WTC11 (cell line): ENCODE results near the gene ORAI2. TPM values are rescaled to one million over a fixed set of nuclear protein-coding genes. Genes with fewer than 3 reads are reported as not detected.

ENCODE experiments used
- ATAC-seq: fragments of 200-7000 bp; cut with Tn5 transposase; 2 replicates; pipeline ENCODE4 v1.10.0; 2021; ENCODE audit warnings: mild to moderate bottlenecking, moderate library complexity
- CTCF ChIA-PET: fragments of 300-600 bp; sonication (Branson Sonifier 250); formaldehyde crosslinking; loops from one replicate; lab custom pipeline; 2021; ENCODE audit warnings: antibody characterized with exemption; lab: Charles Lee
- POLR2A ChIA-PET: fragments of 350-600 bp; sonication (Branson Sonifier 250); formaldehyde crosslinking; loops from one replicate; lab custom pipeline; 2021; ENCODE audit warnings: antibody characterized with exemption; lab: Charles Lee
- DNase-seq: peaks from one replicate; pipeline ENCODE4 v3.0.0; 2021; ENCODE audit warnings: low spot score
- H3K27ac Mint-ChIP-seq: 2 replicates; pipeline ENCODE4 v1.8.0; 2021; ENCODE audit warnings: mixed read lengths
- H3K27me3 Mint-ChIP-seq: 2 replicates; pipeline ENCODE4 v1.8.0; 2021; ENCODE audit warnings: low read depth, mild to moderate bottlenecking, moderate library complexity, mixed read lengths
- H3K36me3 Mint-ChIP-seq: 2 replicates; pipeline ENCODE4 v1.8.0; 2021; ENCODE audit warnings: mixed read lengths
- H3K4me1 Mint-ChIP-seq: 2 replicates; pipeline ENCODE4 v1.8.0; 2022; ENCODE audit warnings: mixed read lengths
- H3K4me3 Mint-ChIP-seq: 2 replicates; pipeline ENCODE4 v1.8.0; 2021; ENCODE audit warnings: mild to moderate bottlenecking, moderate library complexity, mixed read lengths
- H3K9me3 Mint-ChIP-seq: 2 replicates; pipeline ENCODE4 v1.8.0; 2021; ENCODE audit warnings: mixed read lengths
- AFF4 ChIP-seq: sonication (generic); formaldehyde crosslinking; IDR thresholded peaks from 2 replicates; pipeline ENCODE4 v1.8.1; 2023; ENCODE audit warnings: mild to moderate bottlenecking, missing genetic modification reagents, borderline replicate concordance
- AR ChIP-seq: fragments of 250-450 bp; sonication (Bioruptor Pico); IDR thresholded peaks from 2 replicates; pipeline ENCODE4 v1.9.0; 2021; ENCODE audit warnings: mild to moderate bottlenecking
- ARID4B ChIP-seq: sonication (generic); formaldehyde crosslinking; IDR thresholded peaks from 2 replicates; pipeline ENCODE4 v1.8.0; 2023; ENCODE audit warnings: missing genetic modification reagents, mild to moderate bottlenecking, borderline replicate concordance
- CREM ChIP-seq: sonication (generic); formaldehyde crosslinking; IDR thresholded peaks from 2 replicates; pipeline ENCODE4 v1.8.1; 2022; ENCODE audit warnings: mild to moderate bottlenecking, missing genetic modification reagents, moderate library complexity
- ERG ChIP-seq: fragments of 250-450 bp; sonication (Bioruptor Pico); IDR thresholded peaks from 2 replicates; pipeline ENCODE4 v1.8.0; 2021; ENCODE audit warnings: mild to moderate bottlenecking
- ESRRA ChIP-seq: sonication (generic); formaldehyde crosslinking; IDR thresholded peaks from 2 replicates; pipeline ENCODE4 v1.8.1; 2022; ENCODE audit warnings: mild to moderate bottlenecking, missing genetic modification reagents, borderline replicate concordance
- GRHL2 ChIP-seq: fragments of 250-450 bp; sonication (Bioruptor Pico); IDR thresholded peaks from 2 replicates; pipeline ENCODE4 v1.8.0; 2022; ENCODE audit warnings: mild to moderate bottlenecking, moderate library complexity; ENCODE audit not compliant: insufficient replicate concordance, severe bottlenecking
- HMGA2 ChIP-seq: fragments of 250-450 bp; sonication (Bioruptor Pico); IDR thresholded peaks from 2 replicates; pipeline ENCODE4 v1.4.0; 2021; ENCODE audit warnings: mild to moderate bottlenecking, moderate library complexity
- NFATC4 ChIP-seq: fragments of 250-450 bp; sonication (Bioruptor Pico); IDR thresholded peaks from 2 replicates; pipeline ENCODE4 v1.9.0; 2021; ENCODE audit warnings: mild to moderate bottlenecking
- NR3C1 ChIP-seq: sonication (generic); formaldehyde crosslinking; conservative IDR thresholded peaks from 2 replicates; pipeline ENCODE4 v1.8.1; 2023; ENCODE audit warnings: low read depth, mild to moderate bottlenecking, missing genetic modification reagents
- SP1 ChIP-seq: sonication (generic); formaldehyde crosslinking; conservative IDR thresholded peaks from 2 replicates; pipeline ENCODE4 v1.8.1; 2022; ENCODE audit warnings: missing genetic modification reagents
- TEAD1 ChIP-seq: sonication (generic); formaldehyde crosslinking; IDR thresholded peaks from 2 replicates; pipeline ENCODE4 v1.8.0; 2022; ENCODE audit warnings: mild to moderate bottlenecking, missing genetic modification reagents
- TEAD4 ChIP-seq: sonication (generic); formaldehyde crosslinking; IDR thresholded peaks from 2 replicates; pipeline ENCODE4 v1.8.0; 2022; ENCODE audit warnings: mild to moderate bottlenecking, missing genetic modification reagents
- ZNF121 ChIP-seq: sonication (generic); formaldehyde crosslinking; IDR thresholded peaks from 2 replicates; pipeline ENCODE4 v1.8.0; 2023; ENCODE audit warnings: missing genetic modification reagents
- ZNF219 ChIP-seq: sonication (generic); formaldehyde crosslinking; IDR thresholded peaks from 2 replicates; pipeline ENCODE4 v1.8.0; 2023; ENCODE audit warnings: missing genetic modification reagents, mild to moderate bottlenecking, borderline replicate concordance
- ZNF317 ChIP-seq: sonication (generic); formaldehyde crosslinking; IDR thresholded peaks from 2 replicates; pipeline ENCODE4 v1.8.1; 2023; ENCODE audit warnings: low read depth, mild to moderate bottlenecking, moderate library complexity, missing genetic modification reagents, borderline replicate concordance
- ZNF416 ChIP-seq: fragments of 250-450 bp; sonication (Bioruptor Pico); IDR thresholded peaks from 2 replicates; pipeline ENCODE4 v1.9.0; 2021; ENCODE audit warnings: mild to moderate bottlenecking, inconsistent platforms
- total RNA-seq: library from RNA; stranded (reverse); gene quantifications from 3 replicates; pipeline ENCODE4 v1.2.3, GENCODE V29; 2021
- TF ChIP-seq, protein P1 (sequence below): sonication (generic); formaldehyde crosslinking; IDR thresholded peaks from 2 replicates; pipeline ENCODE4 v1.8.1; 2023; ENCODE audit warnings: mild to moderate bottlenecking, missing genetic modification reagents, moderate library complexity
- TF ChIP-seq, protein P2 (sequence below): sonication (generic); formaldehyde crosslinking; conservative IDR thresholded peaks from 2 replicates; pipeline ENCODE4 v1.8.1; 2023; ENCODE audit warnings: mild to moderate bottlenecking, low read depth, missing genetic modification reagents, moderate library complexity

Gene ORAI2
- total RNA-seq, 1 experiment from 2014 or later, result 22.2 TPM

DNA sequence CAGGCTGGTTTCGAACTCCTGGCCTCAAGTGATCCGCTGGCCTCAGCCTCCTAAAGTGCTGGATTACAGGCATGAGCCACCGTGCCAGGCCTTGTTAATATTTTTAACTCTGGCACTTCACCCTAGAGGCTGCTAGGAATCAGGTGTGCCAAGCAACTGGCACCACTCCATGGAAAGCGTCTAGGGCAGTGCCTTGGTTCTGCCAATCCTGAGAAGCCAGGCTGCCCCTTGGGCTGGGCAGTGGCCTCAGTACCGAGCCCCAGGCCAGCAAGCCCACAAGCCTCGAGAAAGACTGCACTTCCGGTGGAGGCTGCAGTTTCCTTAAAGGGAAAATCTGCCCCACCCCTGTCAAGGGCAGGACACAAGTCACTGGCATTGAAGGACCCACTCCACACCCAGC lies 19.9 kb downstream of the ORAI2 start:
- H3K4me1 Mint-ChIP-seq, result peaks cover 9% of the 10 kb centered on the region
- no peak overlapping the region for H3K27ac Mint-ChIP-seq
- CTCF ChIA-PET, result interaction anchor here (1.1 kb wide), 1 partner anchor 38 kb away, joined by 3 read pairs; no protein-coding TSS in a partner anchor

More for the DNA sequence above, 19.9 kb downstream of the ORAI2 start:
- peaks cover 15% of the 10 kb centered on the region for H3K36me3 Mint-ChIP-seq
- H3K9me3 Mint-ChIP-seq, result no peaks in the 10 kb centered on the region
- ATAC-seq, result no peak
- POLR2A ChIA-PET, result no interaction called here
- TF ChIP-seq CREM, result no peak
- TF ChIP-seq AR (CRISPR knock-in tag), result no peak
- TF ChIP-seq AFF4, result no peak
- no peak for TF ChIP-seq NFATC4 (CRISPR knock-in tag)
- TF ChIP-seq ARID4B, result no peak
- TF ChIP-seq, protein P1, sequence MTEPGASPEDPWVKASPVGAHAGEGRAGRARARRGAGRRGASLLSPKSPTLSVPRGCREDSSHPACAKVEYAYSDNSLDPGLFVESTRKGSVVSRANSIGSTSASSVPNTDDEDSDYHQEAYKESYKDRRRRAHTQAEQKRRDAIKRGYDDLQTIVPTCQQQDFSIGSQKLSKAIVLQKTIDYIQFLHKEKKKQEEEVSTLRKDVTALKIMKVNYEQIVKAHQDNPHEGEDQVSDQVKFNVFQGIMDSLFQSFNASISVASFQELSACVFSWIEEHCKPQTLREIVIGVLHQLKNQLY (CRISPR knock-in tag), result no peak
- TF ChIP-seq GRHL2 (CRISPR knock-in tag), result no peak
- no peak for TF ChIP-seq HMGA2 (CRISPR knock-in tag)
- no peak for TF ChIP-seq ERG (CRISPR knock-in tag)
- no peak for TF ChIP-seq TEAD1 (CRISPR knock-in tag)
- TF ChIP-seq ESRRA, result no peak
- TF ChIP-seq TEAD4, result no peak
- no peak for TF ChIP-seq ZNF121 (CRISPR knock-in tag)
- no peak for TF ChIP-seq NR3C1 (CRISPR knock-in tag)
- TF ChIP-seq, protein P2, sequence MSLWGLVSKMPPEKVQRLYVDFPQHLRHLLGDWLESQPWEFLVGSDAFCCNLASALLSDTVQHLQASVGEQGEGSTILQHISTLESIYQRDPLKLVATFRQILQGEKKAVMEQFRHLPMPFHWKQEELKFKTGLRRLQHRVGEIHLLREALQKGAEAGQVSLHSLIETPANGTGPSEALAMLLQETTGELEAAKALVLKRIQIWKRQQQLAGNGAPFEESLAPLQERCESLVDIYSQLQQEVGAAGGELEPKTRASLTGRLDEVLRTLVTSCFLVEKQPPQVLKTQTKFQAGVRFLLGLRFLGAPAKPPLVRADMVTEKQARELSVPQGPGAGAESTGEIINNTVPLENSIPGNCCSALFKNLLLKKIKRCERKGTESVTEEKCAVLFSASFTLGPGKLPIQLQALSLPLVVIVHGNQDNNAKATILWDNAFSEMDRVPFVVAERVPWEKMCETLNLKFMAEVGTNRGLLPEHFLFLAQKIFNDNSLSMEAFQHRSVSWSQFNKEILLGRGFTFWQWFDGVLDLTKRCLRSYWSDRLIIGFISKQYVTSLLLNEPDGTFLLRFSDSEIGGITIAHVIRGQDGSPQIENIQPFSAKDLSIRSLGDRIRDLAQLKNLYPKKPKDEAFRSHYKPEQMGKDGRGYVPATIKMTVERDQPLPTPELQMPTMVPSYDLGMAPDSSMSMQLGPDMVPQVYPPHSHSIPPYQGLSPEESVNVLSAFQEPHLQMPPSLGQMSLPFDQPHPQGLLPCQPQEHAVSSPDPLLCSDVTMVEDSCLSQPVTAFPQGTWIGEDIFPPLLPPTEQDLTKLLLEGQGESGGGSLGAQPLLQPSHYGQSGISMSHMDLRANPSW, result no peak
- TF ChIP-seq ZNF219 (CRISPR knock-in tag), result no peak
- TF ChIP-seq SP1 (CRISPR knock-in tag), result no peak
- TF ChIP-seq ZNF416 (CRISPR knock-in tag), result no peak
- TF ChIP-seq ZNF317 (CRISPR knock-in tag), result no peak
- no peak for DNase-seq
- no peak overlapping the region for H3K4me3 Mint-ChIP-seq
- H3K27me3 Mint-ChIP-seq, result no peaks in the 10 kb centered on the region
